Astrocyte (in vitro differentiated cells and primary cell): ENCODE results near the gene SHISA9.

Experiments
- CTCF ChIP-seq: IDR thresholded peaks from 2 replicates; pipeline ENCODE4 v1.5.1; 2011; ENCODE audit warnings: low read depth, mild to moderate bottlenecking, inconsistent platforms, low read length, moderate library complexity; ENCODE audit not compliant: insufficient read depth
- EZH2 ChIP-seq: IDR thresholded peaks from 2 replicates; pipeline ENCODE4 v1.6.1; 2012; ENCODE audit warnings: mild to moderate bottlenecking, low read length, inconsistent platforms; ENCODE audit not compliant: insufficient read depth

DNA sequence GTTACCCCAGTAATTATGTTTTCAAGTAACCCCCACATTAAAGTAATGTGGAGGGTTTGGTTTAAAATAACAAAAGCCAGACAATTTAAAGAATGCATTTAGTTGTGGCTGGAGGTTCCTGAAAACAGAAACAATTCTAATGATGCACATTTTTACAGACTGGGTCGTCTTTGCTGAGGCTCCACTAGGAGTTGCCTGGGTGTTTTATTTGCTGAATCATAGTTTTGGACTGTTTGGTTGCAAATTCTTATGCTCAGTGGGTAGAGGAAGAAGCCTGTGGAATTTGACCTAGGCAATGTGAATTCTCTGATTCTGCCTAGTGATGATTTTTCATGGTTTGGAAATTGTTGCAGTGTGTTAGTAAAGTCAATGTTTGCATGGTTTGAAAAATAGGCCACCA, 16.3 kb downstream of the SHISA9 start:
- no peak for TF ChIP-seq CTCF
- TF ChIP-seq EZH2 = no peak
